Stimulated activated CD4-positive, alpha-beta T cell treated with anti-CD3 and anti-CD28 coated beads, Interleukin-12 subunit alpha, Interleukin-12 subunit beta, amount 100 ng/mL, for 4 hours (primary cell): ENCODE measurements around the gene ANG.
"Not testable (repeated sequence)": the region's sequence is repeated elsewhere in the genome, so short reads cannot be mapped to it uniquely, and the experiment has no call there.

Source experiments
- DNase-seq: peaks from one replicate; pipeline ENCODE4 v3.0.0-alpha.2; 2020

The ANG gene

GRCh38 chr14:20706657-20707355 lies 18.2 kb downstream of the ANG start:
- DNase-seq, result no peak

- DNase-seq, result no peak
These were observed 19.1 kb downstream of the ANG start for GRCh38 chr14:20707622-20708021.

GRCh38 chr14:20711261-20711660 lies 22.7 kb downstream of the ANG start:
- no peak for DNase-seq

- DNase-seq, result no peak
These were observed 23.1 kb downstream of the ANG start for GRCh38 chr14:20711685-20712084.

- DNase-seq, result no peak
These were observed 24.3 kb downstream of the ANG start for GRCh38 chr14:20712904-20713303.

GRCh38 chr14:20714593-20715250 lies 26.2 kb downstream of the ANG start:
- DNase-seq, result no peak

GRCh38 chr14:20719777-20720176 lies 31.2 kb downstream of the ANG start:
- no peak for DNase-seq

- no peak for DNase-seq
These were observed 32.2 kb downstream of the ANG start for GRCh38 chr14:20720741-20721140.

GRCh38 chr14:20722016-20722415 lies 33.5 kb downstream of the ANG start:
- no peak for DNase-seq

GRCh38 chr14:20723488-20723887 lies 34.9 kb downstream of the ANG start:
- DNase-seq, result no peak

GRCh38 chr14:20726121-20726520 lies 37.6 kb downstream of the ANG start:
- DNase-seq, result not testable (repeated sequence)

GRCh38 chr14:20726531-20726930 lies 38.0 kb downstream of the ANG start:
- DNase-seq, result no peak

- DNase-seq, result no peak
These were observed 42.3 kb downstream of the ANG start for GRCh38 chr14:20730891-20731290.

- DNase-seq, result no peak
These were observed 43.9 kb downstream of the ANG start for GRCh38 chr14:20732477-20732876.

- no peak for DNase-seq
These were observed 44.5 kb downstream of the ANG start for GRCh38 chr14:20732979-20733635.

- DNase-seq, result no peak
These were observed 45.3 kb downstream of the ANG start for GRCh38 chr14:20733684-20734429.

GRCh38 chr14:20734430-20734806 lies 45.9 kb downstream of the ANG start:
- DNase-seq, result no peak

- DNase-seq, result not testable (repeated sequence)
These were observed 49.7 kb downstream of the ANG start for GRCh38 chr14:20738292-20738691.

GRCh38 chr14:20742132-20742531 lies 53.6 kb downstream of the ANG start:
- no peak for DNase-seq

GRCh38 chr14:20743556-20743955 lies 55.0 kb downstream of the ANG start:
- DNase-seq, result no peak
